A549 (cell line): ENCODE measurements around the gene DNAH1. TPM values are rescaled to one million over a fixed set of nuclear protein-coding genes. Genes with fewer than 3 reads are reported as not detected.

ENCODE experiments used
- ATAC-seq, 2 experiments: fragments of 200-7000 bp in 1 of 2; fragments of >200 bp in 1 of 2; cut with Nextera tagmentation in 1 of 2; cut with Tn5 transposase in 1 of 2; 3 replicates each; pipeline versions ENCODE4 v1.8.0 to v1.9.1; 2018 to 2020; ENCODE audit warnings: mild to moderate bottlenecking in 1 of 2, moderate library complexity in 1 of 2
- CTCF ChIA-PET: fragments of 300-600 bp; sonication (Branson Sonifier 250); formaldehyde crosslinking; extraction: SDS; loops from one replicate; lab custom pipeline; 2021; ENCODE audit warnings: antibody characterized with exemption, inconsistent platforms; lab: Yijun Ruan, JAX
- POLR2A ChIA-PET: fragments of 350-600 bp; formaldehyde crosslinking; extraction: SDS; loops from one replicate; lab custom pipeline; 2021; ENCODE audit warnings: antibody characterized with exemption, inconsistent platforms; lab: Yijun Ruan, JAX
- DNase-seq, 2 experiments: peaks; one replicate each; pipeline versions ENCODE4 v3.0.0 to v3.0.0-alpha.2; 2011 to 2016; ENCODE audit warnings: low read depth in 1 of 2, low spot score in 1 of 2
- FAIRE-seq: peaks from 2 replicates; lab custom pipeline; 2011; peaks lifted over from hg19 to GRCh38; lab: Jason Lieb, UNC
- H3K27ac ChIP-seq, 2 experiments: fragments of >200 bp; sonication (Bioruptor Twin); formaldehyde crosslinking; 3 replicates each; pipeline ENCODE4 v1.5.1; 2016 to 2017
- H3K4me1 ChIP-seq: fragments of >200 bp; sonication (Bioruptor Twin); formaldehyde crosslinking; 3 replicates; pipeline ENCODE4 v1.6.1; 2016
- H3K4me2 ChIP-seq: fragments of >200 bp; sonication (Bioruptor Twin); formaldehyde crosslinking; 3 replicates; pipeline ENCODE4 v1.6.1; 2016
- H3K4me3 ChIP-seq: fragments of >200 bp; sonication (Bioruptor Twin); formaldehyde crosslinking; 3 replicates; pipeline ENCODE4 v1.5.1; 2016
- H3K9me3 ChIP-seq: fragments of >200 bp; sonication (Bioruptor Twin); formaldehyde crosslinking; 3 replicates; pipeline ENCODE4 v1.6.1; 2016
- CEBPB ChIP-seq, 2 experiments: fragments of >200 bp in 1 of 2; sonication (Bioruptor Twin) in 1 of 2; formaldehyde crosslinking in 1 of 2; IDR thresholded peaks; 2 replicates each; pipeline ENCODE4 v1.6.1; 2012 to 2016
- EHF ChIP-seq: fragments of 250-450 bp; sonication (Bioruptor Pico); IDR thresholded peaks from 2 replicates; pipeline ENCODE4 v1.5.0; 2020; ENCODE audit warnings: mild to moderate bottlenecking
- FOSL2 ChIP-seq, 2 experiments: fragments of 450-650 bp in 1 of 2; fragments of >200 bp in 1 of 2; sonication (Bioruptor Twin) in 1 of 2; formaldehyde crosslinking; IDR thresholded peaks; 2 replicates each; pipeline versions ENCODE4 v1.5.0 to v1.6.1; 2016 to 2020; ENCODE audit warnings: mild to moderate bottlenecking in 1 of 2, moderate library complexity in 1 of 2
- GATA3 ChIP-seq: IDR thresholded peaks from 2 replicates; pipeline ENCODE4 v1.6.1; 2012; ENCODE audit warnings: borderline replicate concordance
- HOXA7 ChIP-seq: fragments of 250-450 bp; sonication (Bioruptor Pico); IDR thresholded peaks from 2 replicates; pipeline ENCODE4 v1.5.0; 2020; ENCODE audit warnings: mild to moderate bottlenecking, moderate library complexity
- JUN ChIP-seq, 2 experiments: fragments of >200 bp; sonication (Bioruptor Twin); formaldehyde crosslinking; IDR thresholded peaks; 2 replicates in 1 of 2; 3 replicates in 1 of 2; pipeline ENCODE4 v1.6.1; 2016 to 2017
- KDM1A ChIP-seq: fragments of 200-600 bp; sonication (generic); IDR thresholded peaks from 2 replicates; pipeline ENCODE4 v1.6.1; 2016; ENCODE audit warnings: low read depth, mild to moderate bottlenecking
- MYC ChIP-seq: IDR thresholded peaks from 2 replicates; pipeline ENCODE4 v1.6.1; 2012; ENCODE audit warnings: mild to moderate bottlenecking, inconsistent platforms, low read length, improper control_type of control experiment, borderline replicate concordance
- PHF8 ChIP-seq: fragments of 200-600 bp; sonication (generic); IDR thresholded peaks from 2 replicates; pipeline ENCODE4 v1.6.1; 2016; ENCODE audit warnings: low read depth, mild to moderate bottlenecking, antibody characterized with exemption, moderate library complexity, borderline replicate concordance
- POLR2A ChIP-seq: IDR thresholded peaks from 2 replicates; pipeline ENCODE4 v1.6.1; 2012; ENCODE audit warnings: mild to moderate bottlenecking, low read length
- POLR2AphosphoS2 ChIP-seq: conservative IDR thresholded peaks from 2 replicates; pipeline ENCODE4 v1.6.1; 2012; ENCODE audit warnings: low read length, improper control_type of control experiment, inconsistent platforms
- RARB ChIP-seq: fragments of 250-450 bp; sonication (Bioruptor Pico); IDR thresholded peaks from 2 replicates; pipeline ENCODE4 v1.8.0; 2021; ENCODE audit warnings: mild to moderate bottlenecking, moderate library complexity
- RFX5 ChIP-seq: fragments of 450-650 bp; IDR thresholded peaks from 2 replicates; pipeline ENCODE4 v1.7.1; 2014; ENCODE audit warnings: antibody characterized with exemption, mild to moderate bottlenecking, moderate library complexity
- SMC3 ChIP-seq: fragments of >200 bp; sonication (Bioruptor Twin); formaldehyde crosslinking; IDR thresholded peaks from 3 replicates; pipeline ENCODE4 v1.6.1; 2018; ENCODE audit warnings: inconsistent platforms
- SREBF2 ChIP-seq: fragments of 450-650 bp; IDR thresholded peaks from 2 replicates; pipeline ENCODE4 v1.6.1; 2014; ENCODE audit warnings: mild to moderate bottlenecking, moderate library complexity
- TFCP2L1 ChIP-seq: fragments of 250-450 bp; sonication (Bioruptor Pico); IDR thresholded peaks from 2 replicates; pipeline ENCODE4 v1.5.0; 2021; ENCODE audit warnings: mild to moderate bottlenecking
- TP53 ChIP-seq: fragments of 250-450 bp; sonication (Bioruptor Pico); IDR thresholded peaks from 2 replicates; pipeline ENCODE4 v1.5.0; 2021; ENCODE audit warnings: mild to moderate bottlenecking, moderate library complexity
- ZFP36 ChIP-seq: fragments of 450-650 bp; IDR thresholded peaks from 2 replicates; pipeline ENCODE4 v1.6.1; 2014; ENCODE audit warnings: borderline replicate concordance; ENCODE audit not compliant: partially characterized antibody
- ZNF302 ChIP-seq: fragments of 250-450 bp; sonication (Bioruptor Pico); IDR thresholded peaks from 2 replicates; pipeline ENCODE4 v1.9.0; 2021; ENCODE audit warnings: inconsistent platforms, mild to moderate bottlenecking, moderate library complexity
- ZSCAN20 ChIP-seq: fragments of 250-450 bp; sonication (Bioruptor Pico); IDR thresholded peaks from 2 replicates; pipeline ENCODE4 v1.8.0; 2022; ENCODE audit warnings: mild to moderate bottlenecking, moderate library complexity
- WGBS: methylation state at CpG from one replicate; pipeline ENCODE4 v1.1.6; 2017; ENCODE audit errors: missing lambda C conversion rate; 5-methylcytosine and 5-hydroxymethylcytosine counted together
- polyA plus RNA-seq, 4 experiments: library from polyadenylated mRNA; depleted of rRNA in 3 of 4; stranded (reverse); fragments of >200 nt; fragmentation: RNase III in 1 of 4; extraction: RNeasy Plus Mini Kit Qiagen cat#74134 plus additional on column Dnase treatment in 1 of 4; gene quantifications; 2 replicates in 3 of 4; 3 replicates in 1 of 4; pipeline ENCODE4 v1.2.3, GENCODE V29; 2011 to 2017
- TF ChIP-seq, protein P1 (sequence below): IDR thresholded peaks from 2 replicates; pipeline ENCODE4 v1.6.1; 2012
- TF ChIP-seq, protein P2 (sequence below): fragments of >200 bp; sonication (Bioruptor Twin); formaldehyde crosslinking; IDR thresholded peaks from 3 replicates; pipeline ENCODE4 v1.6.1; 2016

Gene DNAH1
- polyA plus RNA-seq, 2 of the 4 experiments (the other 2 are of a cell fraction): 0.65 to 1.6 TPM

DNA sequence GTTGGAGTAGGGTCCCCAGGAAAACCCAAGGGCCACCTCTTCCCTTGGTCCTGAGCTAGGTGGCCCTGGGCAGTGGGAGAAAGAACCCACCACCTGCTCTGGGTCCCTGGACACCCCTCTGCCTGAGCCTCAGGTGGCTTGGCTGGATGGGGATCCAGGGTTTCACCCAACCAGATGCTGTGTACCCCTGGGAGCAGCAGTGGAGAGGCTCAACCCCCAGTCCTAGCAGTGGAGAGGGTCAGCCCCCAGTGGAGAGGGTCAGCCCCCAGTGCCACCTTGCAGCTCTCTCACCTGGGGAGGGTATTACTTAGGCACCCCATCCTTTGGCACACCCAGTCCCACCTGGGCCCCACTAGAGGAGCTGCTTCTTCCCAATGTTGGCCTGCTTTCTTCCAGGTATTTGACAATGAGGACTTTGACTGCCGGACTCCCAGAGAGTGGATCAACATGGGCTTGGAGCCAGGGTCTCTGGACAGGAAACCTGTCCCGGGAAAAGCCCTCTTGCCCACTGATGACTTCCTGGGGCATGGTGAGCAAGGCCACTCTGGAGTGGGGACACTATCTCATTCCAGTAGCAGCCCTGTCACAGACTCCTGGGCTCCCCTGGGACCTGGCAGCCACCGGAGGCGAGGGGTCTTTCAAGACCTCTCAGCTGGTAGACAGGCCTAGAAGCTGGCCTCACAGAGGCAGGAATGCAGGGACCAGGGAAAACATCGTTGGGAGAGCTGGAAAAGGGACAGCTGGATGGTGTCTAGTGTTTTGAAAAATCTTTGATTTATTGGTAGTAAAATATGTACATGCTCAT is 11.6 kb downstream of the DNAH1 start (continued):
- TF ChIP-seq GATA3 (no peak), SMC3 (no peak), RFX5 (no peak)

DNA sequence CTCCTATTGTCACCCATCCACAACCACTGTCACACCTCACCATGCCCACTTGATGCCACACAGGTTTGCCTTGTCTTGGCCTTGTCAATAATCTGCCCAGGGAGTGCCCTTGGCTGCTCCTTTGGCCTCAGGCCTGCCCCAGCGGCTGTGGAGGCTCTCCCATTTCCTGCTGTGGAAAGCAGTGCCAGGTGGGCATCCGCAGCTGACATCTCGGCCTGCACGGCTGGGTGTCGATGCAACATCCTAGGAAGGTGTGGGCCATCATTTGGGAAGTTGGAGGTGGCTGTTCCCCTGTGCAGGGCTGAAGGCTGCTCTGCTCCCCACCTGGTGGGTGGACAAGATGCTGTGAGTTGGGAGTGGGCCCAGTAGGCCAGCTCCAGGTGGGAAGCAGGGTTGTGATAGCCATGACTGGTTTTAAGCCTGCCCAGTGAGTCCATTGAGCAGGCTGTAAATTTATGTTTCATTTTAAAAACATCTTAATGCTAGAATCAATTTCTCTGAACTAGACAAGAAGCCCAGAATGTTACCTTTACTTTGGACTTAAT is 12.5 kb downstream of the DNAH1 start:
- no peak for FAIRE-seq
- no peak for DNase-seq

DNA sequence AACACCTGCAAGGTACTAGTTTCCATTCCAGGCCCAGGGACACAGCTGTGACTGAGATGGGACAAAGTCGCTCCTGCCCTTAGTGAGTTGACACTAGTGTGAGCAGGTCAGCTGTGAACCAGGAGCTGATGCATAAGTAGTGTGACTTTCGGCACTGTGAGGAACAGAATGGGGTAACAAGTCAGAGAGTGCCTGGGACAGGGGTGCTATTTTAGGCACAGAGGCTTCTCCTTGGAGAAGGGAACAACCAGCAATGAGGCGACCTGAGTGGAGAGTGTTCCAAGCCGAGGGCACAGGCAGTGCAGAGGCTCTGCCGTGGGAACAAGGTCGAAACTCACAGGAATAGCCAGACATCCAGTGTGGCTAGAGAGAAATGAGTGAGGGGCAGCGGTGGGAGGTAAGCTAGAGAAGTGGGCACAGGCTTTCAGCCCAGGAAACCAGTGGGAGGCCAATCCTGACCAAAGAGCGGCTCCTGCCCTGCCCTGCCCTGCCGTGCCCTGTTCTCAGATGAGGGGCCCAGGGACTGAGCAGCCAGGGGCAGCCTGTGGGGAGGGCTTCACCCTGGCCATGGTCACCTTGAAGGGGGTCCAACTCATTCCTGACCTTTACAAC is 14.2 kb downstream of the DNAH1 start:
- DNase-seq (no peak), FAIRE-seq (no peak), ATAC-seq (peak; percentile 24 to 37; a peak in 2 of 6 replicates)
- no peak overlapping the region for H3K4me3 ChIP-seq
- peaks cover 11% of the 10 kb centered on the region; the same call in 2 of the 3 replicates for H3K4me1 ChIP-seq
- POLR2A ChIA-PET: no interaction called here
- CTCF ChIA-PET: interaction anchor here (0.6 to 16.4 kb wide), 9 partner anchors 10 to 356 kb away, joined by 3 to 311 read pairs (median 3); partner anchors contain the start of gene GLYCTK
- H3K9me3 ChIP-seq: no peaks in the 10 kb centered on the region
- no peak overlapping the region for H3K4me2 ChIP-seq
- H3K27ac ChIP-seq: no peak overlapping the region
- TF ChIP-seq SREBF2 (no peak), ZNF302 (CRISPR knock-in tag) (no peak), TP53 (no peak), EHF (CRISPR knock-in tag) (no peak), ZFP36 (no peak), JUN (IDR thresholded peaks at IDR 0.05) (no peak), TFCP2L1 (CRISPR knock-in tag) (no peak), SMC3 (no peak), POLR2AphosphoS2 (no peak), CEBPB (IDR thresholded peaks at IDR 0.05) (no peak), HOXA7 (CRISPR knock-in tag) (no peak), POLR2A (no peak)
- WGBS: 79% methylated on average over 7 of the region's 9 CpGs

More for the DNA sequence above, 12.5 kb downstream of the DNAH1 start:
- no peak overlapping the region for H3K4me2 ChIP-seq
- H3K27ac ChIP-seq: no peak overlapping the region
- H3K4me1 ChIP-seq: peaks cover 3% of the 10 kb centered on the region; the same call in 2 of the 3 replicates
- no peak for ATAC-seq
- ChIA-PET POLR2A (no interaction called here), CTCF (interaction anchor here (0.7 to 6.9 kb wide), 6 partner anchors 11 to 109 kb away, joined by 3 to 56 read pairs (median 5); no protein-coding TSS in a partner anchor)
- no peak overlapping the region for H3K4me3 ChIP-seq
- H3K9me3 ChIP-seq: no peaks in the 10 kb centered on the region
- WGBS: 100% methylated on average over 2 of the region's 5 CpGs
- TF ChIP-seq ZSCAN20 (CRISPR knock-in tag) (no peak), RARB (no peak), KDM1A (no peak), HOXA7 (CRISPR knock-in tag) (no peak), FOSL2 (IDR thresholded peaks at IDR 0.05) (no peak), FOSL2 (CRISPR knock-in tag; IDR thresholded peaks at IDR 0.05) (no peak), MYC (no peak), PHF8 (no peak)
- TF ChIP-seq, protein P1, sequence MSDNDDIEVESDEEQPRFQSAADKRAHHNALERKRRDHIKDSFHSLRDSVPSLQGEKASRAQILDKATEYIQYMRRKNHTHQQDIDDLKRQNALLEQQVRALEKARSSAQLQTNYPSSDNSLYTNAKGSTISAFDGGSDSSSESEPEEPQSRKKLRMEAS: no peak
- TF ChIP-seq, protein P2, sequence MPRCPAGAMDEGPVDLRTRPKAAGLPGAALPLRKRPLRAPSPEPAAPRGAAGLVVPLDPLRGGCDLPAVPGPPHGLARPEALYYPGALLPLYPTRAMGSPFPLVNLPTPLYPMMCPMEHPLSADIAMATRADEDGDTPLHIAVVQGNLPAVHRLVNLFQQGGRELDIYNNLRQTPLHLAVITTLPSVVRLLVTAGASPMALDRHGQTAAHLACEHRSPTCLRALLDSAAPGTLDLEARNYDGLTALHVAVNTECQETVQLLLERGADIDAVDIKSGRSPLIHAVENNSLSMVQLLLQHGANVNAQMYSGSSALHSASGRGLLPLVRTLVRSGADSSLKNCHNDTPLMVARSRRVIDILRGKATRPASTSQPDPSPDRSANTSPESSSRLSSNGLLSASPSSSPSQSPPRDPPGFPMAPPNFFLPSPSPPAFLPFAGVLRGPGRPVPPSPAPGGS: no peak
- TF ChIP-seq, all 56 proteins: peak for 0
